Aorta (tissue), 5 donors: ENCODE results near the gene STK25. TPM values are rescaled to one million over a fixed set of nuclear protein-coding genes. Genes with fewer than 3 reads are reported as not detected.

Experiments
- ATAC-seq: fragments of 200-7000 bp; cut with Tn5 transposase; one replicate; pipeline ENCODE4 v1.9.1; 2022; ENCODE audit warnings: moderate library complexity; ENCODE audit not compliant: low FRiP score
- DNase-seq, 2 donors: peaks; one replicate each; pipeline ENCODE4 v3.0.0-alpha.2; 2020
- H3K27ac ChIP-seq, 2 donors: one replicate each; pipeline ENCODE4 v1.5.1; 2013; ENCODE audit warnings: low read length in 2 of 2, mild to moderate bottlenecking in 2 of 2, moderate library complexity in 2 of 2, control low read depth in 1 of 2, inconsistent platforms in 1 of 2, low read depth in 1 of 2
- H3K27me3 ChIP-seq, 2 donors: one replicate each; pipeline ENCODE4 v1.6.1; 2013; ENCODE audit warnings: control low read depth in 1 of 2, low read length in 1 of 2, mild to moderate bottlenecking in 1 of 2, moderate library complexity in 1 of 2; ENCODE audit not compliant: insufficient read depth in 2 of 2, control insufficient read depth in 1 of 2
- H3K36me3 ChIP-seq, 2 donors: one replicate each; pipeline ENCODE4 v1.6.1; 2013; ENCODE audit warnings: control low read depth in 1 of 2, low read length in 1 of 2, mild to moderate bottlenecking in 1 of 2; ENCODE audit not compliant: insufficient read depth in 2 of 2, control insufficient read depth in 1 of 2
- H3K4me1 ChIP-seq, 2 donors: one replicate each; pipeline ENCODE4 v1.6.1; 2013; ENCODE audit warnings: low read length in 2 of 2, control low read depth in 1 of 2, mild to moderate bottlenecking in 1 of 2, moderate library complexity in 1 of 2; ENCODE audit not compliant: insufficient read depth in 2 of 2, control insufficient read depth in 1 of 2
- H3K4me3 ChIP-seq, 2 donors: one replicate each; pipeline ENCODE4 v1.5.1; 2013; ENCODE audit warnings: low read length in 2 of 2, control low read depth in 1 of 2, mild to moderate bottlenecking in 1 of 2
- H3K9me3 ChIP-seq: one replicate; pipeline ENCODE4 v1.6.1; 2013; ENCODE audit warnings: mild to moderate bottlenecking, low read length; ENCODE audit not compliant: control insufficient read depth
- WGBS, 2 donors: extraction: QIAGEN DNeasy Blood & Tissue Kit; methylation state at CpG; one replicate each; pipeline ENCODE4 v1.1.7; 2013; 5-methylcytosine and 5-hydroxymethylcytosine counted together
- intact Hi-C, 2 donors: fragments of 100-400 bp; cut with DNase I; formaldehyde crosslinking; loops; one replicate each; pipeline versions ENCODE4 v1.14.2 to v1.15.0; 2022
- polyA plus RNA-seq, 2 donors: library from polyadenylated mRNA; stranded (reverse); fragments of 200-250 nt; gene quantifications; one replicate each; pipeline ENCODE4 v1.2.3, GENCODE V29; 2013
- total RNA-seq, 2 donors: library from RNA; stranded (reverse); fragmentation: NEBNext Ultra II Directional; extraction: Animal tissue kit (Norgen Biotek cat#: 25700); gene quantifications; one replicate each; pipeline ENCODE4 v1.2.1, GENCODE V29; 2021
- donor health status: healthy with polysubstance abuse.
- donor health status: Bipolar disorder and iron deficiency.
- donor health status: DM: no; HTN: no; CAD: no.
- donor health status: DM: no; HTN: no; CAD: no.
- donor health status: DM: yes; HTN: yes; CAD: no.

STK25 gene
- total and polyA plus RNA-seq, 4 donors: 85.1 to 261 (median 121) TPM

DNA sequence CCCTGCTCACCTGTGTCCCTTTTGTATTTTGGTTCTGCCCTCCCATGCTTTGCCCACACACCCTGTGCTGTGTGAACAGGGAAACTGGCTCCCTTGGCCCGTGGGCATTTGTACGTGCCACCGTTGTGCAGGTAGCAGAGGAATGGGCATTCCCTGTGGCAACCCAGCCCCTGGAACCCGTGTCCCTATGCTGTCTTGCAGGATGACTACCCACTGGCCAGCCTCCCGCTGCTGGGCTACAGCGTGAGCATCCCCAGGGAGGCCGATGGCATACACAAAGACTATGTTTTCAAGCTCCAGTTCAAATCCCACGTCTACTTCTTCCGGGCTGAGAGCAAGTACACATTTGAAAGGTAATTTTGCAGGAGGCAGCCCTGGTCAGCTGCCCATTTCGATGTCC, 15.3 kb downstream of the STK25 start:
- intact Hi-C loops: no loop called here
- no peaks in the 10 kb centered on the region for H3K9me3 ChIP-seq
- DNase-seq (no peak), ATAC-seq (no peak)
- H3K27ac ChIP-seq: no peak overlapping the region
- H3K4me3 ChIP-seq: no peak overlapping the region
- H3K27me3 ChIP-seq: no peaks in the 10 kb centered on the region
- no peaks in the 10 kb centered on the region for H3K4me1 ChIP-seq
- 85 to 86% methylated on average over 10 of the region's 10 CpGs for WGBS, 2 donors
- no peaks in the 10 kb centered on the region for H3K36me3 ChIP-seq

DNA sequence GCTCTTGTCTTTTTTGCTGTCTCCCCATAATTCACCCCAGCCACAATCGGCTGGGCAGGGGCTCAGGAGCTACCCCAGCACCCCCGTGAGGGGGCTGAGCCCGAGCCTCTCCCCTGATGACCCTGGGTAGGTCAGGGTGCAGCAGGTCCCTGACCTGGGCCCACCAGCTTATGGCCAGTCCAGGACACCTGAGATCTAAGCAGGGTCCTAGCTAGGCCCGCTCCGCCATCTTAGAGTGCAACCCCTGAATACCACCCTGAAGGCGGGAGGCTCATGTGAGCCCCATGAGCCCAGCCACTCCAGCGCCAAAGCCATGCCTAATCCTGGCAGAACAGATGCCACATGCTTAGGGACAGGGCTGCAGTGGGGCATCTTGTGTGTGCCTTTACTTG, 16.2 kb downstream of the STK25 start:
- no peak for DNase-seq
- no peaks in the 10 kb centered on the region for H3K9me3 ChIP-seq
- no peaks in the 10 kb centered on the region for H3K36me3 ChIP-seq
- no peak overlapping the region for H3K27ac ChIP-seq
- no peaks in the 10 kb centered on the region for H3K4me1 ChIP-seq
- H3K4me3 ChIP-seq: no peak overlapping the region
- intact Hi-C loops: no loop called here
- 95 to 96% methylated on average over 7 of the region's 7 CpGs for WGBS, 2 donors
- H3K27me3 ChIP-seq: no peaks in the 10 kb centered on the region
- no peak for ATAC-seq

DNA sequence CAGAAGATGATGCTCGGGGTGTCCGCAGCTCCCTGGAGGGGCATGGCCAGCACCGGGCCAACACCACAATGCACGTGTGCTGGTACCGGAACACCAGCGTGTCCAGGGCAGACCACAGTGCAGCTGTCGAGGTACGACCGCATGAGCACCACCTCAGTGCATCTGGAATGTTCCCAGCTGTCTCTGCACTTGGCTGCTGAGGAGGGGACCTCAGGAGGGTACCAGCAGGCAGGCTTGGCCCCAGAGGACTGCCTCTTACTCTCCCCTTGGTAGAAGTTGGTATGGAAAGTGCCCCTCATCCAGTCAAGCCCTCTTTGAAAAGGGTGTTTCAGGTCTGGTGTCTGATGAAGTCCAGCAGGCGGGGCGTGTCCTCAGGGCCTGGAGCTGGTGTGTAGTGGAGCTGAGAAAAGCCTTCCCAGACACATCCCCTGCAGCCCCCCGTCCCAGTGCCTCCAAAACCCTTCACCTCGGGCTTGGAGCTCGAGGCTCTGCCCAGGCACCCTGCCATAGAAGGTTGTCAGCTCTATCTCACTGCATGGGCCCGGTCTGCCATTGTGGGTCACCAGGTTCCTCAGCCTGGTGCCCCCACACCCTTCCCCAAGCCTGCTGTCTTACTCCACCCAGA, 16.7 kb downstream of the STK25 start:
- intact Hi-C loops: no loop called here
- ATAC-seq: no peak

DNA sequence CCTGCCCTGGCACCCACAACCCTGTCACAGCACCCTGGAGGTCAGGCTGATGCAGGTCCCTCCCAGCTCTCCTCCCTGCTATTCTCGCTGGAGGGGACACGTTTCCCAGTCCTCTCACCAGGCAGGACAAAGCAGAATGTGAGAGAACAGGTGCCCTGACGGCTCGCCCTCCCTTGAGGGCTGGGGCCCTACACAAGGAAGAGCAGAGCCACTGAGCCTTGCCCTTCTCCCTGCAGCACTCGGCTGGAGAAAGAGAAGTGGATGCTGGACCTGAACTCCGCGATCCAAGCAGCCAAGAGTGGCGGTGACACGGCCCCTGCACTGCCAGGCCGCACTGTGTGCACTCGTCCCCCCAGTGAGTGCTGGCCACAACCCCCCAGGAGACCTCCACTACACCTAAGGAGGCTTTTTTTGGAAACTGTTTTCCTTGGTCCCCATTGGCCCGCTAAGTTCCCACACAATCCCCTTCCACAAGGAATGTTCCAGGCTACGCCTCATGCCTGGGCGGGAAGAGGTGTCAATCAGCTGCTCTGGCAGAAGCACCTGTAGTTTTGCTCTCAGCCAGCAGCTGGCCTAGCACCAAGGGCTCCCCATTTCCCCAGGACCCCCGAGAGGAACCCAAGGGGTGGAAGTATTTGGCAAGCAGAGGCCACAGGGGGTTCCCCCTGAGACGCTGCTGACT, 17.4 kb downstream of the STK25 start:
- no peak for DNase-seq
- no peaks in the 10 kb centered on the region for H3K36me3 ChIP-seq
- no peak for ATAC-seq
- no peak overlapping the region for H3K4me3 ChIP-seq
- 65 to 75% methylated on average over 16 of the region's 16 CpGs for WGBS, 2 donors
- intact Hi-C loops: no loop called here
- no peak overlapping the region for H3K27ac ChIP-seq
- H3K4me1 ChIP-seq: no peaks in the 10 kb centered on the region
- H3K27me3 ChIP-seq: no peaks in the 10 kb centered on the region
- H3K9me3 ChIP-seq: no peaks in the 10 kb centered on the region

More for the DNA sequence above, 16.7 kb downstream of the STK25 start:
- Histone ChIP-seq H3K4me3 (no peak overlapping the region), H3K27ac (no peak overlapping the region), H3K27me3 (no peaks in the 10 kb centered on the region), H3K9me3 (no peaks in the 10 kb centered on the region), H3K36me3 (no peaks in the 10 kb centered on the region), H3K4me1 (no peaks in the 10 kb centered on the region)
- WGBS, 2 donors: 79 to 82% methylated on average over 15 of the region's 15 CpGs
- no peak for DNase-seq

DNA sequence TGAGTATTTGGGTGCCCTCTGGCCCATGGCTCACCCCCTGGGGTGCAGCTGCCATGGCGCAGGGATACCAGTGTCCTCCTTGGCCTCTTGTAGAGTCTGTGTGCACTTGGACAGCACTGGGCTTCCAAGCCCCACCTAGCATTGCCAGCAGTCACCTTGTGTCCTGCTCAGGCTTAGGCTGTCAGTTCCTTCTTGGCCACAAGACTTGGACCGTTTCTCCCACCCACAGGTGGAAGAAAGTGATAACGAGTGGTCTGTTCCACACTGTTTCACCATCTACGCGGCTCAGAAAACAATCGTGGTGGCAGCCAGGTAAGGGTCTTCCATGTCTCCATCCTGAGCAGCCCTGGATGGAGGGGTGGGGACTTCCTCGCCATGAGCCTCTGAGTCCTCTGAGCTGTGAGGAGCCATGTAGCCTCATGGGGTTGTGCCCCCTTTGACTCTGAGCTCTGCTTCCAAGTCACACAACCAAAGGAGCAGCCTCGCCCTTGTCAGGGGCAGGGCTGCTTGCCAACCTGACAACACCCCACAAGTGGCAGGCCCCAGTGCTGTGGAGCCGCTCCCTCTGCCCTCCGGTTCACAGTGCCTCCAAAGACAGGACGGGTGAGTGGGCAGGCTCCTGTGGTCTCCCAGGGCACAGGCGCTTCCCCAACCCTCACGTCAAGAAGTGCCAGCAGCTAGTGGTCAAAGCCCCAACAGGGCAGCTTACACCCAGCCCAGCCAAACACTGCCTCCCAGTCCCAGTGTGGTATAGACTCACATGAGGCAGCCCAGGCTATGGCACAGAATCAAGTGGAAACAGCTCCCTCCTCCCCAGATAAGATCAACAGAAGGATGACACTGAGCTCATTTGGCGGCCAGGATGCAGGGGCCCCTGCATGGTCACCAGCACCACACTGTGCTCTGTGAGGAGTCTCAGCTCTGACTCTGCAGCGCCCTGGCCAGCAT, 18.4 kb downstream of the STK25 start:
- no peaks in the 10 kb centered on the region for H3K9me3 ChIP-seq
- H3K27ac ChIP-seq: no peak overlapping the region
- ATAC-seq (no peak), DNase-seq (no peak)
- intact Hi-C loops: no loop called here
- H3K4me1 ChIP-seq: no peaks in the 10 kb centered on the region
- 86 to 88% methylated on average over 15 of the region's 15 CpGs for WGBS, 2 donors
- H3K36me3 ChIP-seq: no peaks in the 10 kb centered on the region
- H3K4me3 ChIP-seq: no peak overlapping the region
- H3K27me3 ChIP-seq: no peaks in the 10 kb centered on the region

DNA sequence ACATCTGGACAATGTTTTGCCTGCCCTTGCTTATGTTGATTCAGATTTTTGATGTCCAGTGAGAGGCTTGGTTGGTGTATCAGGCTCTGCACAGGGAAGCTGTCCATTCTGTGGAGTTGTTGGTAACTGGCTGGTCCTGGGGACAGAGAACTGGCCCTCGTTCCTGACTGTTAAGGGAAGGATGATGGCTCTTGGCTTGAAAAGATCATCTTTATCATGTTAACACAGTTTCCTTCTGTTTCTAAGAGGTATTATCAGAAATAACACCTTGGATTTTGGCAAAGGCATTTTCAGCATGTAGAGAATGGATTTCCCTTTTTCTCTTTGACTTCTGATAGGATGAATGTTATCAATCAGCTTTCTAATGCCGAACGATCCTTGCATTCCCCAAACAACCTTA, 19.3 kb downstream of the STK25 start:
- no peaks in the 10 kb centered on the region for H3K4me1 ChIP-seq
- no peak overlapping the region for H3K27ac ChIP-seq
- intact Hi-C loops: no loop called here
- no peak overlapping the region for H3K4me3 ChIP-seq
- WGBS, 2 donors: 83 to 84% methylated on average over 3 of the region's 3 CpGs
- no peaks in the 10 kb centered on the region for H3K36me3 ChIP-seq
- no peaks in the 10 kb centered on the region for H3K27me3 ChIP-seq
- DNase-seq (no peak), ATAC-seq (no peak)
- no peaks in the 10 kb centered on the region for H3K9me3 ChIP-seq

DNA sequence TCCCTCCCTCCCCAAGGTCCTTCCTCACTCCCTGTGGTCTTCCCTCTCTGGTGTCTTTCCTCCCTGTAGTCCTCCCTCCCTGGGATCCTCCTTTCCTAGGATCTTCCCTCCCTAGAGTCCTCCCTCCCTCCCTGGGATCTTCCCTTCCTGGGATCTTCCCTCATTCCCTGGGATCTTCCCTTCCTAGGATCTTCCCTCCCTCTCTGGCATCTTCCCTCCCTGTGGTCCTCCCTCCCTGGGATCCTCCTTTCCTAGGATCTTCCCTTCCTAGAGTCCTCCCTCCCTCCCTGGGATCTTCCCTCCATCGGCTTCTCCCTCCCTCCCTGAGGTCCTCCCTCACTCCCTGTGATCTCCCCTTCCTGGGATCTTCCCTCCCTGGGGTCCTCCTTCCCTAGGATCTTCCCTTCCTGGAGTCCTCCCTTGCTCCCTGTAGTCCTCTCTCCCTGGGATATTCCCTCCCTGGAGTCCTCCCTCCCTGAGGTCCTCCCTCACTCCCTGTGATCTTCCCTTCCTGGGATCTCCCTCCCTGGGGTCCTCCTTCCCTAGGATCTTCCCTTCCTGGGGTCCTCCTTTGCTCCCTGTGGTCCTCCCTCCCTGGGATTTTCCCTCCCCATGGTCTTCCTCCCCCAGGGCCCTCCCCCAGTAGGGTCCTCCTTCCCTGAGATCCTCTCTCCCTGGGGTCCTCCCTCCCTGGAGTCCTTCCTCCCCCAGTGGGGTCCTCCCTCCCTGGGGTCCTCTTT, 23.0 kb downstream of the STK25 start:
- WGBS, 2 donors: 90 to 94% methylated on average over 1 of the region's 1 CpG
- ATAC-seq: no peak

DNA sequence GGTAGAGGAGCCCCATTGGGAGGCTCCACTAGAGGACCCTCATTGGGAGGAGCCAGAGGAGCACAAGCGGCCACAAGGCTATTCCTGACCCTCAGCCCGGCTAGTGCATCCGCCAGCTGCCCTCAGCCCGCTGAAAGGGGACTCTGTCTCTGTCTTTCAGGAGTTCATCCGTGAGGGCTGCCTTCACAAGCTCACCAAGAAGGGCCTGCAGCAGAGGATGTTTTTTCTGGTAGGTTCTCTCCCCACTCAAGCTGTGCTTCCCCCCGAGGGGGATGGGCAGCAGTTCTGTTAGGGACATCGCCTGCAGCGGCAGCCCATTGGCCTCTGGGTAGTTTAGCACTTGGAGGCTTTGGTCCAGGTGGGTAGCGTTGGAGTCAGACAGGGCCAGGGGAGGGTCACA, 25.1 kb downstream of the STK25 start:
- WGBS, 2 donors: 91 to 92% methylated on average over 9 of the region's 9 CpGs
- no peaks in the 10 kb centered on the region for H3K9me3 ChIP-seq
- H3K4me1 ChIP-seq: no peaks in the 10 kb centered on the region
- no peak overlapping the region for H3K4me3 ChIP-seq
- H3K27ac ChIP-seq: no peak overlapping the region
- H3K36me3 ChIP-seq: no peaks in the 10 kb centered on the region
- ATAC-seq: no peak
- H3K27me3 ChIP-seq: no peaks in the 10 kb centered on the region
- intact Hi-C loops: no loop called here
- no peak for DNase-seq

More for the DNA sequence above, 23.0 kb downstream of the STK25 start:
- H3K27ac ChIP-seq: no peak overlapping the region
- H3K36me3 ChIP-seq: no peaks in the 10 kb centered on the region
- intact Hi-C loops: no loop called here
- H3K4me1 ChIP-seq: no peaks in the 10 kb centered on the region
- no peak for DNase-seq
- H3K4me3 ChIP-seq: no peak overlapping the region
- H3K27me3 ChIP-seq: no peaks in the 10 kb centered on the region
- H3K9me3 ChIP-seq: no peaks in the 10 kb centered on the region
